H9 (cell line): ENCODE data around the gene TNPO1. TPM values are rescaled to one million over a fixed set of nuclear protein-coding genes. Genes with fewer than 3 reads are reported as not detected.

Experiments used
- DNase-seq: peaks from one replicate; pipeline ENCODE4 v3.0.0-alpha.2; 2017
- H2AFZ ChIP-seq: one replicate; pipeline ENCODE4 v1.6.1; 2013; ENCODE audit warnings: mild to moderate bottlenecking, low read length, control low read depth, moderate library complexity
- H2AK5ac ChIP-seq: 2 replicates; pipeline ENCODE4 v1.6.1; 2013; ENCODE audit warnings: low read length, control low read depth, mixed read lengths; ENCODE audit not compliant: insufficient read length
- H2BK120ac ChIP-seq: one replicate; pipeline ENCODE4 v1.6.1; 2013; ENCODE audit warnings: low read depth, mild to moderate bottlenecking, low read length, control low read depth, inconsistent platforms; ENCODE audit not compliant: poor library complexity, severe bottlenecking
- H2BK12ac ChIP-seq: 2 replicates; pipeline ENCODE4 v1.6.1; 2013; ENCODE audit warnings: low read length, control low read depth, mixed read lengths, low read depth; ENCODE audit not compliant: insufficient read length
- H2BK15ac ChIP-seq: 2 replicates; pipeline ENCODE4 v1.6.1; 2013; ENCODE audit warnings: low read depth, low read length, control low read depth
- H2BK20ac ChIP-seq: one replicate; pipeline ENCODE4 v1.6.1; 2013; ENCODE audit warnings: low read depth, mild to moderate bottlenecking, low read length, control low read depth, inconsistent platforms; ENCODE audit not compliant: poor library complexity, severe bottlenecking
- H2BK5ac ChIP-seq: 2 replicates; pipeline ENCODE4 v1.6.1; 2013; ENCODE audit warnings: low read length, control low read depth, mixed read lengths; ENCODE audit not compliant: insufficient read length
- H3K14ac ChIP-seq: 2 replicates; pipeline ENCODE4 v1.6.1; 2013; ENCODE audit warnings: low read length, control low read depth; ENCODE audit not compliant: insufficient read depth
- H3K18ac ChIP-seq: 2 replicates; pipeline ENCODE4 v1.6.1; 2013; ENCODE audit warnings: low read depth, mild to moderate bottlenecking, mixed read lengths, low read length, control low read depth; ENCODE audit not compliant: insufficient read length
- H3K23ac ChIP-seq: 2 replicates; pipeline ENCODE4 v1.6.1; 2013; ENCODE audit warnings: low read length, control low read depth, mixed read lengths, low read depth; ENCODE audit not compliant: insufficient read length
- H3K23me2 ChIP-seq: 2 replicates; pipeline ENCODE4 v1.6.1; 2013; ENCODE audit warnings: low read depth, mild to moderate bottlenecking, mixed read lengths, low read length, control low read depth; ENCODE audit not compliant: insufficient read length, poor library complexity, severe bottlenecking
- H3K27ac ChIP-seq: 2 replicates; pipeline ENCODE4 v1.5.1; 2013; ENCODE audit warnings: low read length, control low read depth, mixed read lengths, low read depth; ENCODE audit not compliant: insufficient read length
- H3K27me3 ChIP-seq: 2 replicates; pipeline ENCODE4 v1.6.1; 2013; ENCODE audit warnings: low read length, control low read depth, inconsistent platforms; ENCODE audit not compliant: insufficient read depth
- H3K4ac ChIP-seq: 2 replicates; pipeline ENCODE4 v1.6.1; 2013; ENCODE audit warnings: low read depth, mild to moderate bottlenecking, control low read depth, inconsistent platforms, low read length, moderate library complexity
- H3K4me1 ChIP-seq: 2 replicates; pipeline ENCODE4 v1.6.1; 2013; ENCODE audit warnings: low read length, control low read depth, inconsistent platforms; ENCODE audit not compliant: insufficient read depth
- H3K4me2 ChIP-seq: 2 replicates; pipeline ENCODE4 v1.6.1; 2013; ENCODE audit warnings: low read length, control low read depth, mixed read lengths; ENCODE audit not compliant: insufficient read length, insufficient read depth
- H3K56ac ChIP-seq: 2 replicates; pipeline ENCODE4 v1.6.1; 2013; ENCODE audit warnings: low read depth, mild to moderate bottlenecking, mixed read lengths, low read length, control low read depth; ENCODE audit not compliant: insufficient read length
- H3K79me1 ChIP-seq: 2 replicates; pipeline ENCODE4 v1.6.1; 2013; ENCODE audit warnings: low read depth, mild to moderate bottlenecking, moderate library complexity, low read length, control low read depth, inconsistent platforms; ENCODE audit not compliant: insufficient read depth, poor library complexity, severe bottlenecking
- H3K79me2 ChIP-seq: 2 replicates; pipeline ENCODE4 v1.6.1; 2013; ENCODE audit warnings: low read length, control low read depth, inconsistent platforms; ENCODE audit not compliant: insufficient read depth
- H3K9ac ChIP-seq: 2 replicates; pipeline ENCODE4 v1.6.1; 2013; ENCODE audit warnings: low read length, control low read depth, mixed read lengths; ENCODE audit not compliant: insufficient read length; ENCODE audit errors: extremely low read depth
- H3K9me3 ChIP-seq: one replicate; pipeline ENCODE4 v1.6.1; 2013; ENCODE audit warnings: low read depth, low read length, inconsistent platforms; ENCODE audit not compliant: control insufficient read depth
- H3T11ph ChIP-seq: one replicate; pipeline ENCODE4 v1.6.1; 2013; ENCODE audit warnings: mild to moderate bottlenecking, low read length, control low read depth, inconsistent platforms
- H4K20me1 ChIP-seq: one replicate; pipeline ENCODE4 v1.6.1; 2013; ENCODE audit not compliant: control insufficient read depth, insufficient read length, insufficient read depth
- H4K5ac ChIP-seq: 2 replicates; pipeline ENCODE4 v1.6.1; 2013; ENCODE audit warnings: low read depth, mild to moderate bottlenecking, mixed read lengths, low read length, control low read depth; ENCODE audit not compliant: insufficient read length
- H4K8ac ChIP-seq: replicated peaks from 2 replicates; pipeline ENCODE4 v1.6.1; 2013; ENCODE audit warnings: low read length, control low read depth, mixed read lengths, low read depth; ENCODE audit not compliant: insufficient read length
- H4K91ac ChIP-seq: 2 replicates; pipeline ENCODE4 v1.6.1; 2013; ENCODE audit warnings: low read depth, mild to moderate bottlenecking, moderate library complexity, mixed read lengths, low read length, control low read depth; ENCODE audit not compliant: insufficient read length
- H3K27ac Mint-ChIP-seq, 3 experiments: 2 replicates in 2 of 3; 3 replicates in 1 of 3; pipeline ENCODE4 v1.8.0; 2020 to 2021; ENCODE audit warnings: mixed read lengths in 3 of 3, mild to moderate bottlenecking in 1 of 3, moderate library complexity in 1 of 3
- H3K27me3 Mint-ChIP-seq: 2 replicates; pipeline ENCODE4 v1.8.0; 2021; ENCODE audit warnings: low read depth, mild to moderate bottlenecking, moderate library complexity, mixed read lengths
- H3K36me3 Mint-ChIP-seq, 3 experiments: 2 replicates in 2 of 3; 3 replicates in 1 of 3; pipeline ENCODE4 v1.8.0; 2020 to 2021; ENCODE audit warnings: low read depth in 3 of 3, mixed read lengths in 3 of 3; ENCODE audit not compliant: insufficient read depth in 1 of 3
- H3K4me1 Mint-ChIP-seq, 2 experiments: 2 replicates each; pipeline ENCODE4 v1.8.0; 2020; ENCODE audit warnings: mixed read lengths in 2 of 2
- H3K4me3 Mint-ChIP-seq, 2 experiments: 2 replicates in 1 of 2; 3 replicates in 1 of 2; pipeline ENCODE4 v1.8.0; 2020 to 2021; ENCODE audit warnings: mild to moderate bottlenecking in 2 of 2, mixed read lengths in 2 of 2, moderate library complexity in 1 of 2
- H3K9me3 Mint-ChIP-seq, 2 experiments: 2 replicates in 1 of 2; 3 replicates in 1 of 2; pipeline ENCODE4 v1.8.0; 2020; ENCODE audit warnings: mild to moderate bottlenecking in 2 of 2, mixed read lengths in 2 of 2, moderate library complexity in 1 of 2
- CTCF ChIP-seq: fragments of 200-600 bp; sonication (generic); conservative IDR thresholded peaks from 3 replicates; pipeline ENCODE4 v1.8.0; 2021; ENCODE audit warnings: antibody characterized with exemption, mild to moderate bottlenecking
- WGBS: extraction: QIAGEN DNeasy Blood & Tissue Kit; methylation state at CpG from one replicate; pipeline ENCODE4 v1.1.7; 2013; ENCODE audit warnings: missing lambda C conversion rate, low lambda C conversion rate, mixed read lengths; ENCODE audit not compliant: insufficient read length; ENCODE audit errors: extremely low coverage; 5-methylcytosine and 5-hydroxymethylcytosine counted together
- total RNA-seq: library from RNA; stranded (reverse); gene quantifications from 2 replicates; pipeline ENCODE4 v1.2.1, GENCODE V29; 2021

TNPO1 gene
- total RNA-seq, 1 experiment from 2014 or later, result 164 TPM

- no CpG with 5 or more reads among the region's 81 CpGs for WGBS
- H3K4me2 ChIP-seq, result peak overlapping the region; percentile 89
- H3K36me3 Mint-ChIP-seq, result peaks cover 15 to 33% (median 15%) of the 10 kb centered on the region in 3 experiments; a peak in 6 of 7 replicates
- no peaks in the 10 kb centered on the region for H3K4me1 ChIP-seq
- no peak overlapping the region for H2BK120ac ChIP-seq
- no peak overlapping the region for H2BK15ac ChIP-seq
- no peak overlapping the region for H2AFZ ChIP-seq
- peak overlapping the region; percentile 78 for H3K9ac ChIP-seq
- H2BK5ac ChIP-seq, result no peak overlapping the region
- no peak overlapping the region for H2BK20ac ChIP-seq
- no peak for DNase-seq
- no peak overlapping the region for H3K23ac ChIP-seq
- peak overlapping the region; percentile 98 for H3K4me3 Mint-ChIP-seq
- H3K9me3 ChIP-seq, result no peaks in the 10 kb centered on the region
- H3K56ac ChIP-seq, result no peak overlapping the region
- no peaks in the 10 kb centered on the region for H3K9me3 Mint-ChIP-seq
- no peaks in the 10 kb centered on the region for H3K27me3 Mint-ChIP-seq
- H4K91ac ChIP-seq, result no peak overlapping the region
- H3K14ac ChIP-seq, result peak overlapping the region; percentile 98; the same call in 1 of the 2 replicates
- H2AK5ac ChIP-seq, result no peak overlapping the region
- H3K27ac ChIP-seq, result no peak overlapping the region
- peaks cover 27% of the 10 kb centered on the region; the same call in 1 of the 2 replicates for H3K79me2 ChIP-seq
- peaks cover 28 to 33% of the 10 kb centered on the region in 2 experiments for H3K4me1 Mint-ChIP-seq
- no peaks in the 10 kb centered on the region for H3K27me3 ChIP-seq
- peak overlapping the region; percentile 93 for H3K18ac ChIP-seq
- TF ChIP-seq CTCF, result no peak
- H3T11ph ChIP-seq, result no peak overlapping the region
- no peak overlapping the region for H4K5ac ChIP-seq
- peak overlapping the region; percentile 93 to 99 (median 98) for H3K27ac Mint-ChIP-seq
- no peaks in the 10 kb centered on the region for H3K79me1 ChIP-seq
- no peak overlapping the region for H2BK12ac ChIP-seq
- H4K8ac ChIP-seq, result no peak overlapping the region
- H4K20me1 ChIP-seq, result no peaks in the 10 kb centered on the region
- H3K4ac ChIP-seq, result no peak overlapping the region
- H3K23me2 ChIP-seq, result no peaks in the 10 kb centered on the region
These were observed 32.3 kb downstream of the TNPO1 start for GRCh38 chr5:72848474-72849428.
